WI38 (cell line): ENCODE results near the gene EGR1.
"Not testable (repeated sequence)": the region's sequence is repeated elsewhere in the genome, so short reads cannot be mapped to it uniquely, and the experiment has no call there.

ENCODE experiments used
- H3K4me3 ChIP-seq: 2 replicates; pipeline ENCODE4 v1.5.1; 2011; ENCODE audit warnings: low read depth, mild to moderate bottlenecking, control low read depth, low read length
- TF ChIP-seq, protein P1 (sequence below): IDR thresholded peaks from 2 replicates; pipeline ENCODE4 v1.5.1; 2012; ENCODE audit warnings: low read depth, mild to moderate bottlenecking, control low read depth, low read length

Gene EGR1

DNA sequence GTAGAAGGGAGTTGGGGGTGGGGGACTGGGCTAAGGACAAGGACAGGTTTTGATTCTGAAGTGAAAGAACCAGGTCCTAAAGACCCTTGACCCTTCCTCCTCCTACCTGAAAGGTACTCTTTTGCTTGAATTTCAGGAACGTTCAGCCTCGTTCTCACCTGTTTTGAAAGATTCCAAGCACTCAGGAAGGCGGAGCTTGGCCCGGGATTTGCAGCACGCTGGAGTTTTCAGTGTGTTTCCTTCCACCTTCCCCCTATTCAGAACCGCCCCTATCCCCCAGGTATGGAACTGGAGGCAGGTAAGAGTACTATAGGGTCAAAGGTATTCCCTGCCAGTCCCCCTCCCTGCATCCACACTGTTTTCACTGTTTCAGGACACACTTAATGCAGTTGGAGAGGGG is 7.1 kb downstream of the EGR1 start:
- H3K4me3 ChIP-seq = no peak overlapping the region
- TF ChIP-seq, protein P1, sequence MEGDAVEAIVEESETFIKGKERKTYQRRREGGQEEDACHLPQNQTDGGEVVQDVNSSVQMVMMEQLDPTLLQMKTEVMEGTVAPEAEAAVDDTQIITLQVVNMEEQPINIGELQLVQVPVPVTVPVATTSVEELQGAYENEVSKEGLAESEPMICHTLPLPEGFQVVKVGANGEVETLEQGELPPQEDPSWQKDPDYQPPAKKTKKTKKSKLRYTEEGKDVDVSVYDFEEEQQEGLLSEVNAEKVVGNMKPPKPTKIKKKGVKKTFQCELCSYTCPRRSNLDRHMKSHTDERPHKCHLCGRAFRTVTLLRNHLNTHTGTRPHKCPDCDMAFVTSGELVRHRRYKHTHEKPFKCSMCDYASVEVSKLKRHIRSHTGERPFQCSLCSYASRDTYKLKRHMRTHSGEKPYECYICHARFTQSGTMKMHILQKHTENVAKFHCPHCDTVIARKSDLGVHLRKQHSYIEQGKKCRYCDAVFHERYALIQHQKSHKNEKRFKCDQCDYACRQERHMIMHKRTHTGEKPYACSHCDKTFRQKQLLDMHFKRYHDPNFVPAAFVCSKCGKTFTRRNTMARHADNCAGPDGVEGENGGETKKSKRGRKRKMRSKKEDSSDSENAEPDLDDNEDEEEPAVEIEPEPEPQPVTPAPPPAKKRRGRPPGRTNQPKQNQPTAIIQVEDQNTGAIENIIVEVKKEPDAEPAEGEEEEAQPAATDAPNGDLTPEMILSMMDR = no peak

DNA sequence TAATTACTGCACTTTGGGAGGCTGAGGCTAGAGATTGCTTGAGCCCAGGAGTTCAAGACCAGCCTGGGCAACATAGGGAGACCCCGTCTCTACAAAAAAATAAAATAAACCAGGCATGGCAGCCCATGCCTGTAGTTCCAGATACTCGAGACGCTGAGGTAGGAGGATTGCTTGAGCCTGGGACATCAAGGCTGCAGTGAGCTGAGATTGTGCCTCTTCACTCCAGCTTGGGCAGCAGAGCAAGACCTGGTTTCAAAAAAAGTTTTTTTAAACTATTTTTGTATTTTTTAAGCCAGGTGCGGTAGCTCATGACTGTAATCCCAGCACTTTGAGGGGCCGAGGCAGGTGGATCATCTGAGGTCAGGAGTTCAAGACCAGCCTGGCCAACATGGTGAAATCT is 7.9 kb downstream of the EGR1 start:
- H3K4me3 ChIP-seq = not testable (repeated sequence)

DNA sequence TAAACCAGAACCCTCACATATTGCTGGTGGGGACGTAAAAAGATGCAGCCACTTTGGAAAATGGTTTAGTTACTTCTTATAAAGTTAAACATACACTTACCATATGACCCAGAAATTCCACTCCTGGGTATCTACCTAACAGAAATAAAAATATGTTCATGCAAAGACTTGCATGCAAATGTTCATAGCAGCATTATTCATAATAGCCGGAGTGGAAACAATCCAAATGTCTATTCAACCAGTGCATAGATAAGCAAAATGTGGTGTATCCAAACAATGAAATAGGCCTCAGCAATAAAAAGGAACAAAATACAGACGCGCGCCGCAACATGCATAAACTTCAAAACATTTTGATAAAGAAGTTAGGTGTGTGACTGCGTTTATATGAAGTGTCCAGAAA is 11.6 kb downstream of the EGR1 start:
- no peak overlapping the region for H3K4me3 ChIP-seq
- TF ChIP-seq, protein P1 = no peak

DNA sequence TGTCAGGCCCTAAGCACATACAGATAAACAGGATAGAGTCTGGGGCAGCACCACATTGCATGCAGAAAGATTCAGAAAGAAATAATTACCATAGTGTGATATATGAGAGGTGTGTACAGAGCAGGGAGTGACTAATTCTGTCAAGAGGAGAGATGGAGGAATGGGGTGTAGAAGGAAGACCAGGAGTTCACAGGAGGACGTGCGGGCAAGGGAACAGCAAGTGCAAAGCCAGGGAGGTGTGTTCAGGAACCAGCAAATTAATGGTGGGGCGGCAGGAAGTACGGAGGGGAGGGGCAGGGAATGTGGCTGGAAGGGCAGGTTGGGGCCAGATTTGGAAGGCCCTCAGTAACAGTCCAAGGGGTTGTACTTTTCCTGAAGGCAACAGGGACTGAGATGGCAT is 17.4 kb downstream of the EGR1 start:
- TF ChIP-seq, protein P1 = no peak
- H3K4me3 ChIP-seq = no peak overlapping the region

DNA sequence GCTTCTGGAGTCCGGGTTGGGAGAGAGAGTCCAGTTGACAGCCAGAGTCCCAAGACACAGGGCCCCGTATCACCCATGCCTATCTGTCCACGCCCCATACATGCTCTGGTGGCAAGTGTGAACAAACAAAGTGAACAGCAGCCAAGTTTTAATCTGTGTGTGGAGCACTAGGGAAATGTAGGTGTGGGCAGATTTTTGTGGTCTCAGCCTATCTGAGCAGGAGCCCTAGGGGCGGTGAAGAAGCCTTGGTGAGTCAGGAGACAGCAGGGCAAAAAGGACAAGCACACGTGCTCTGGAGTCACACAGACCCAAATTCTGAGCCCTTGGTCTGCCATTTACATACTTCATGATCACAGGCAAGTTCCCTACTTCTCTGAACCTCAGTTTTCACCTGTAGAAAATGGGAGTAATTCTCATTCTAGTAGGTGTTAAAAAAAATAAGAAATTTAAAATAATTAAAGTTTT is 23.2 kb downstream of the EGR1 start:
- no peak overlapping the region for H3K4me3 ChIP-seq
- TF ChIP-seq, protein P1 = no peak

DNA sequence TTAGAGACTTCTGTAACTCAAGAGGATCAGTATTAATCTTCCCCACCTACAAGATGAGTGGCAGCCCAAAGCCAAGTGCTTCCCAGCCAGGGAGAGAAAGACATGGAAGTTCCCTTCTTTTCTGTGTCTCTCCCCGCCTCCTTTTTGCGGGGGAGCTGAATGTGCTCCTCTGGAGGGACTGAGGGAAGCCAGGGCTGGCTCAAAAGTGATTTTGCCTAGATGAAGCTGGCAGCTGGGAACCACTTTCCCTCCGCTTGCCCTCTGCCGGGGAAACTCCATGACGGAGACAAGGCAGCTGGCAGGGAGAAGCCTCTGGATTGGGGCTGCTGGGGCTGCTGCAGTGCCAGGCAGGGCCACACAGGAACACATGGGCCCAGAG is 24.4 kb downstream of the EGR1 start:
- TF ChIP-seq, protein P1 = no peak
- H3K4me3 ChIP-seq = no peak overlapping the region

DNA sequence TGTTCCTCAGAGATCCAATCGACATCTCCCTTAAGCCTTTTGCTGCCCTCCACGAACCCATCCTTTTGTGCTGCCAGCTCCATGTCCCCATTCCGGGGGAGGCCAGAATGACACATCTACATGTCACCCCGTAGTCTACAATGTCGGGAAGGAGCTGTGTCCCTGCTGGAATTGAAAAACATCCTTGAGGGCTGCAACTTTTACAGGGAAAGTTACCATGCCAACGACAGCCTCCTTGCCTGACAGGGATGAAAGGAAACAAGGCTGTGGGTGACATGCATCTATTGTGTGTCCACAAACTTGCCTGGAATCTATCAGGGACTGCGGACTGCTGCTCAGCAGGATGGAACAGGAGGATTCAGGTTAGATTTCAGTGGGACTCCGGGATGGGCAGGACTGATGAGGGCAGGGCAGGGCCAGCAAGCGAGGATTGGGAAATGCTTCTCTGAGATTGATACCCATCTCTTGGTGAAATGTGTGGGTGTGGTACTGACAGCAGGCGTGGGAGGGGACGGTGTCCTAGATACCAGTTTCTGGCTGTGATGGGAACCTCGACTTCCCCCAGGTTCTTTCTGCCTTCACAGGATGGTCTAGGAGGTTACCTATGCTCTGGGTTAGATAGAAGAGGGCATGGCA is 25.5 kb downstream of the EGR1 start:
- TF ChIP-seq, protein P1 = no peak
- H3K4me3 ChIP-seq = no peak overlapping the region

DNA sequence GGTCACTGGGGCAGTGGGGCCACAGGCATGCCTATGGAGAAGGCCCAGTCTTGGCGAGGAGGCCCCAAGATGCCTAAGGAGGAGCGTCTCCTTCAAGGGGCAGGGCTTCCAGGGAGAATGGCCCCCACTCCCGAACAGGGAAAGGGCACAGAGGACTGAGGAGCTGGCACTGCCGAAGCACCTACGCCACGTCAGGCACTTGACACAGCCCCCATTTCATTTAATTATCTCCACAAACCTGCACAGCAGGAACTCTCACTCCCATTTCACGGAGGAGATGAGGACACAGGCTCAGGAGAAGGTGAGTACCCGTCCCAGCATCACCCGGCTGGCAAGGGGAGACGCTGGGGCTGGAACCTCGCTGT is 26.0 kb downstream of the EGR1 start:
- peak overlapping the region; percentile 56 for H3K4me3 ChIP-seq

More for the DNA sequence above, 26.0 kb downstream of the EGR1 start:
- TF ChIP-seq, protein P1 = no peak
